Left kidney (tissue), 1 donor: ENCODE results near the gene LMBR1. TPM values are rescaled to one million over a fixed set of nuclear protein-coding genes. Genes with fewer than 3 reads are reported as not detected.

Source experiments
- polyA plus RNA-seq: library from polyadenylated mRNA; unstranded; fragments of 120-200 nt; gene quantifications from one replicate; pipeline ENCODE4 v1.2.1, GENCODE V29; 2013; ENCODE audit not compliant: insufficient read length

Gene LMBR1
- polyA plus RNA-seq, 1 donor: 49.8 TPM

Other genes starting within 250 kb of the LMBR1 start
- 32.9 TPM for gene NOM1, start 56.5 kb upstream of the LMBR1 start, polyA plus RNA-seq
- 0.08 TPM for gene MNX1, start 117.5 kb upstream of the LMBR1 start, polyA plus RNA-seq
- gene UBE3C, start 245.7 kb upstream of the LMBR1 start, polyA plus RNA-seq: 51.9 TPM